Measurements from ENCODE around the gene ERI3.

Gene ERI3

GRCh38 chr1:44223187-44223610 lies 131.9 kb downstream of the ERI3 start:
- in situ Hi-C loops (cut with HindIII; ENCODE audit: low pct_unique_long_range_greater_than_20kb, low sequenced_read_pairs): no loop called here
- DNase-seq (ENCODE audit: low read depth in 1 of 2, low spot score in 1 of 2): no peak
- no peak for TF ChIP-seq JUND (IDR thresholded peaks at IDR 0.05; ENCODE audit: low read depth)

DNA sequence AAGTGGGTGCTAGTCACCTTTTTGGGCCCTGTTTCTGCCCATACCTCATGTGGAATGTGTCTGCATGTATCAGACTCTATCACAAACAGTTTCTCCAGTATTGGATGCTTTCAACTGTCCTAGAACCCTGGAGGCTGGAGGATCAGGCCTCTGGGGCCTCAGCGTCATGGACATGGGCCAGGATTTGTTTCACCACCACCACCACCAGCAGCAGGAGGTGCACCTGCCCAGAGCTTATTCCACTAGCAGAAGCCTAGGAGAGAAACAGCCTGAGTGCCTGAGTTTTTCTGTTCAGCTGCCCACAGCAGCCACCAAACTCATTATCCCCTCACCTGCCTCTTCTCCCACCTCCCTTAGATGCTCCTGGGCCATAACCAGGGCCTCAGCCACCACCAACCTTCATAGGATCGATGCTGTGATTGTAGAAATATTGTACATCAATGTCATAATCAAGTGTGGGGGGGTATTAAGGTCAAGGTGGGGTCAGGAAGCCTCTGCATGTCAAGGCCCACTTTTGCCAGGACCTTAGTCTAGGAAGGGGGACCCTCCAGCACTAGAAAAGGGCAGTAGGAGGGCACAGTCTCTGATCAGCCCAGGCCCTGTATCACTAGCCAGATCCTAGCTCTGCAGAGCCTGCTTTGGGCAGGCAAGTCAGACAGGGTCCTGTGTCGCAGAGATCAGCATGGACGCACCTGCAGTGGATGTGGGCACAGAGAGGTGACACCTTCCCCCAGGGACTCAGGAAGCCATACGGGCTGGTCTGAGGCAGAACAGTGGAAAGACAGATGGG lies 132.5 kb downstream of the ERI3 start:
- DNase-seq (ENCODE audit: low read depth in 1 of 2, low spot score in 1 of 2): no peak
- no peak for TF ChIP-seq JUND (IDR thresholded peaks at IDR 0.05; ENCODE audit: low read depth)
- in situ Hi-C loops (cut with HindIII; ENCODE audit: low pct_unique_long_range_greater_than_20kb, low sequenced_read_pairs): no loop called here

DNA sequence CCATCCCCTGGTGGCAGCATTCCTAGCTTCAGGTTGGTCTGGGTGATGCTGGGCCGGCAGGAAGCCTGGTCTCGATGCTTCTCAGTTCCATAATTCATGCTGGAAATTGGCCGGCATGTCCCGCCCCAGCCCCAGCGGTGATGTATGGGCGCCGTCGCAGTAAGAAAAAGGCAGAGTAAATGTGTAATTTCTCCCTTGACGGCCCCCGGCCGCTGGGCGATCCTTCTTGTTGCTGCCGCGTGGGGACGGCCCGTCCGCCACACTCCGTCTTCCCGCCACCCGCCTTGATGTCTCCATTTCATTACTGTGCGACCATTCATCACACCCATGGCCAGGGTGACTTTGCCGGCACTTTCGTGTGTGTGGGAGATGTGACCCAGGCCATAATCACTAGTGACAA lies 133.3 kb downstream of the ERI3 start:
- TF ChIP-seq JUND (IDR thresholded peaks at IDR 0.05; ENCODE audit: low read depth): no peak
- DNase-seq (ENCODE audit: low read depth in 1 of 2, low spot score in 1 of 2): no peak
- in situ Hi-C loops (cut with HindIII; ENCODE audit: low pct_unique_long_range_greater_than_20kb, low sequenced_read_pairs): no loop called here

GRCh38 chr1:44220755-44221154 lies 134.3 kb downstream of the ERI3 start:
- DNase-seq (ENCODE audit: low read depth in 1 of 2, low spot score in 1 of 2): no peak
- in situ Hi-C loops (cut with HindIII; ENCODE audit: low pct_unique_long_range_greater_than_20kb, low sequenced_read_pairs): no loop called here
- no peak for TF ChIP-seq JUND (IDR thresholded peaks at IDR 0.05; ENCODE audit: low read depth)

- no peak for DNase-seq (ENCODE audit: low read depth in 1 of 2, low spot score in 1 of 2)
- TF ChIP-seq JUND (IDR thresholded peaks at IDR 0.05; ENCODE audit: low read depth): no peak
- in situ Hi-C loops (cut with HindIII; ENCODE audit: low pct_unique_long_range_greater_than_20kb, low sequenced_read_pairs): no loop called here
Observed at GRCh38 chr1:44220001-44220751, 134.9 kb downstream of the ERI3 start.

DNA sequence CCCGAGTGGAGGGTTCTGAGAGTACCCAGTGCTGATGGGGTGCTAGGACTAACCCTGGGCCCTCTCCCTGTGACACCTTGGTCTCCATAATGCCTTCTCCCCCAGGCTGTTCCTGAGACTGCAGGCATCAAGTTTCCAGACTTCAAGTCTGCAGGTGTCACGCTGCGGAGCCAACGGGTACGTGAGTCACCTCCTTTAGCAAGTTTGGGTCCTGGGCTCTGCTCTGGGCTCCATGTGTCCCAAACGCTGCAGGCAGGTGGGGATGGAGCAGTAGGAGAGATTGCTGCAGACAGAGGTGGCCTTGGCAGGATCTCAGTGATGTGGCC lies 135.8 kb downstream of the ERI3 start:
- TF ChIP-seq JUND (IDR thresholded peaks at IDR 0.05; ENCODE audit: low read depth): no peak
- no peak for DNase-seq (ENCODE audit: low read depth in 1 of 2, low spot score in 1 of 2)
- in situ Hi-C loops (cut with HindIII; ENCODE audit: low pct_unique_long_range_greater_than_20kb, low sequenced_read_pairs): no loop called here

DNA sequence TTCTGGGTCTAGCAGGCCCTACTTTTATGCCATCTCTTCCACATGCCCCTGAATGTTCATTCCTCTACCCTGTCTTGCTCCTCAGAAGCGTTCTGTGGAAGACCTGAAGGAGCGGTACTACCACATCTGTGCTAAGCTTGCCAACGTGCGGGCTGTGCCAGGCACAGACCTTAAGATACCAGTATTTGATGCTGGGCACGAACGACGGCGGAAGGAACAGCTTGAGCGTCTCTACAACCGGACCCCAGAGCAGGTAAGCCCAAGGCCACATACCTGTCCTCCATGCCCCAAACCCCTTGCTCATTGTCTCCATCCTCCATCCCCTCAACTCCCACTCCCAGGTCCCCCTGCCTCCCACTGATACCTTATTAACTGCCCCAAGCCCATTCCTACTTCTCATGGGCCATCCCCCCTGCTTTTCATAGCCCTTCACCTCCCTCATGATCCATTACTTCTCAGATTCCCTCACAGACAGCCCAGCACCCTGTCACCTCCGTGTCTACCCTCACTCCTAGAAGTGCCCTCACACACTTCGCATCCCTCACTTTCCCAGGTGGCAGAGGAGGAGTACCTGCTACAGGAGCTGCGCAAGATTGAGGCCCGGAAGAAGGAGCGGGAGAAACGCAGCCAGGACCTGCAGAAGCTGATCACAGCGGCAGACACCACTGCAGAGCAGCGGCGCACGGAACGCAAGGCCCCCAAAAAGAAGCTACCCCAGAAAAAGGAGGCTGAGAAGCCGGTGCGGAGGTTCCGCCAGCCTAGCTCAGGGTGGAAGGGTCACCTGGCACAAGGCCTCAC lies 136.4 kb downstream of the ERI3 start:
- no peak for DNase-seq (ENCODE audit: low read depth in 1 of 2, low spot score in 1 of 2)
- in situ Hi-C loops (cut with HindIII; ENCODE audit: low pct_unique_long_range_greater_than_20kb, low sequenced_read_pairs): no loop called here
- TF ChIP-seq JUND (IDR thresholded peaks at IDR 0.05; ENCODE audit: low read depth): no peak

GRCh38 chr1:44217809-44218410 lies 137.1 kb downstream of the ERI3 start:
- in situ Hi-C loops (cut with HindIII; ENCODE audit: low pct_unique_long_range_greater_than_20kb, low sequenced_read_pairs): no loop called here
- DNase-seq (ENCODE audit: low read depth in 1 of 2, low spot score in 1 of 2): peak; percentile 26 to 69
- TF ChIP-seq JUND (IDR thresholded peaks at IDR 0.05; ENCODE audit: low read depth): no peak

DNA sequence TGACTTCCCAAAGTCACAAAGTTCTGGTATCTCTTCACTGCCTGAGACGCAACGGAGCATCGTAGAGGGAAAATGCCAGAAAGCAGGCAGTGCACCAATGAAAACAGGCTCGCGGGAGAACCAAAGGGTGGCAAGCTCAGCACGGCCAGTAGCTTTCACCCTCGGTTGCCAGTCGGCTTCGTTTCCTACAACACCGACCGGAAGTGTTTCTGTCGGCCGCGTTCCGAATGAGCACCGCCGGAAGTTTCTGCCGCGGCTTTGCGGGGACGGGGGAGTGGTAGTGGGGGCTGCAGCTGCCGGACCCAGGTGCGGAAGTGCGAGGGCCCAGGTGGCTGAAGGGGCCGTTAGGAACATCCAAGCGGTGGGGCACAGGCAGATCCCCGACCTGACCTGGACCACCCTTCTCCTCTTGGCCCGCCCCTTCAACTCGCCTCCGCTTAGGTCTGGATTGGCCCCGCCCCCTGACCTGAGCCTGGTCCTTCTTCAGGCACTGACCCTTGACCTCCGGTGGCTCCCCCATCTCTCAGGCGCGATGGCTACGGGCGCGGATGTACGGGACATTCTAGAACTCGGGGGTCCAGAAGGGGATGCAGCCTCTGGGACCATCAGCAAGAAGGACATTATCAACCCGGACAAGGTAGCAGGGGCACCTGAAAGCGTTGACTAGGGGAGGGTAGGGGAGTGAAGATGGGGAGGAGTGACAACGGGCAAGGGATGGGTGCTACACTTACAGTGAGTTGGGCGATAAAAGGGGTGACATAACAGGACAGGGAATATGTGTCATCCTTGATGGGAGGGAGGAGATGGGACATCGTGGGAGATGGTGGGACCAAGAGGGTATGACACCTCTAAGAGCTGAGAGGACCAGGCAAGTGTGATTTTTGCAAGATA lies 141.6 kb downstream of the ERI3 start, which contains the start of gene DMAP1:
DMAP1 (plus strand) TSS at position 250 of the 891 bp plus-strand sequence; CDS start at position 533, 283 bp downstream.
- peak in 1 of 2 experiments; percentile 86 for DNase-seq (ENCODE audit: low read depth in 1 of 2, low spot score in 1 of 2)
- in situ Hi-C loops (cut with HindIII; ENCODE audit: low pct_unique_long_range_greater_than_20kb, low sequenced_read_pairs): no loop called here
- no peak for TF ChIP-seq JUND (IDR thresholded peaks at IDR 0.05; ENCODE audit: low read depth)

DNA sequence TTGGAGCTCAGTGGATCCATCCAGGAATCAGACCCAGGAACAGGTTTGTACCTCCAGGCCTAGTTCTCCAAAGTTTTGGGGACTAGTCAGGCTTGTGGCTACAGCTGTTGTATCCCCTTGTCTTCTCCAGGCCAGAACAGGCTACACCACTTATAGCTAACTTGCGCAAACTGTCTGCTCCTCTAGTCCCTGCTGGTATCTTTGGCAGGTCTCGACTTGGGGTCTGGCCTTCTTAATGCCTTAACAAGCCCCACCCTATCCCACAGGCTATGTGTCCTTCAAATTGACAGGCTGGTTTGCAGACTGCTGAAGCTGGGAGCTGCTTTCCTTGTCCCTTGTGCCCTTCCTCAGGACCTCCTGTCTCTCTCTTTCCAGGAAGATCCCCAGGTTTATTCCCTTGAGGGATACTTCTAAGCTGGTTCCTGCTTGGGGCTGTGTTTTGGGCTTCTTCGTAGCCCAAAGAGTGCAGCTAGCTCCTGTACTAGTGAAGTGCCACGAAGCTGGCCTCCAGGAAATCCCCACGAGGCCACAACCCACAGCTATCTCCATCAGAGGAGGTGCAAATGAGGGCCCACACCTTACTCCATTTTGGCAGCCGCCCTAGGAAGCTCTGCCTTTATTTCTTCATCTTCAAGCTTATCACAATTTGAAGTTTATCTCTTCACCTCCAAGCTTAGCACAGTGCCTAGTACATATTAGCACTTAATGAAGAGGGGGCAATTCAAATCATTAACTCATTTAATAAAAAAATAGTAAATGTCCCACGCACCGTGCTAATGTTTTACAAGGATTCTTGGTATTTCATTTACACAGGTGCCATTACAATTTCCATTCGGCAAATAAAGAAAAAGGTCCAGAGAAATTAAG lies 142.5 kb downstream of the ERI3 start:
- in situ Hi-C loops (cut with HindIII; ENCODE audit: low pct_unique_long_range_greater_than_20kb, low sequenced_read_pairs): no loop called here
- no peak for TF ChIP-seq JUND (IDR thresholded peaks at IDR 0.05; ENCODE audit: low read depth)
- DNase-seq (ENCODE audit: low read depth in 1 of 2, low spot score in 1 of 2): no peak

GRCh38 chr1:44210595-44210994 lies 144.5 kb downstream of the ERI3 start:
- in situ Hi-C loops (cut with HindIII; ENCODE audit: low pct_unique_long_range_greater_than_20kb, low sequenced_read_pairs): no loop called here
- TF ChIP-seq JUND (IDR thresholded peaks at IDR 0.05; ENCODE audit: low read depth): no peak

More at GRCh38 chr1:44210595-44210994, 144.5 kb downstream of the ERI3 start:
- DNase-seq (ENCODE audit: low read depth in 1 of 2, low spot score in 1 of 2): no peak

All from T47D (cell line).